ENCODE data around the gene ZFYVE19. TPM values are rescaled to one million over a fixed set of nuclear protein-coding genes. Genes with fewer than 3 reads are reported as not detected.

ZFYVE19 gene
- total RNA-seq, 1 donor from 2014 or later, result 34.4 TPM

DNA sequence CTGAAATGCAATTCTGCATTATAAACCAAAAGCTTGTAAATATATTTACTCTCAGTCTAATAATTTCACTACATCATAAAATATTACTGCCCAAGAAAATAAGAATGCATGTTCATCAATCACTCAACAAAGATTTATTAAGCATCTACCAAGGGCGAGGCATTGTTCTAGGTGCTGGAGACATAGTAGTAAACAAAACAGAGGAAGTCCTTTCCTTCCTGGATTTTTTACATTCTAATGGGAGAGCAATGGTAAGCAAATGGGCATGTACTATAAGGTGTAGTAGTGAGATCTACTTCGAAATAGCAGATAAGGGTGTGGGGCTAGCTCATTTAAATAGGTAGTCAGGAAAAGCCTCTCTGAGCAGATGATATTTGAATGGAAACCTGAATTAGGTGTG, 10.8 kb upstream of the ZFYVE19 start:
- H3K27me3 ChIP-seq, result no peaks in the 10 kb centered on the region
- DNase-seq (ENCODE audit: extremely low spot score in 2 of 2), result no peak
- H3K4me1 ChIP-seq, result peaks cover 25% of the 10 kb centered on the region
- TF ChIP-seq, protein P1, sequence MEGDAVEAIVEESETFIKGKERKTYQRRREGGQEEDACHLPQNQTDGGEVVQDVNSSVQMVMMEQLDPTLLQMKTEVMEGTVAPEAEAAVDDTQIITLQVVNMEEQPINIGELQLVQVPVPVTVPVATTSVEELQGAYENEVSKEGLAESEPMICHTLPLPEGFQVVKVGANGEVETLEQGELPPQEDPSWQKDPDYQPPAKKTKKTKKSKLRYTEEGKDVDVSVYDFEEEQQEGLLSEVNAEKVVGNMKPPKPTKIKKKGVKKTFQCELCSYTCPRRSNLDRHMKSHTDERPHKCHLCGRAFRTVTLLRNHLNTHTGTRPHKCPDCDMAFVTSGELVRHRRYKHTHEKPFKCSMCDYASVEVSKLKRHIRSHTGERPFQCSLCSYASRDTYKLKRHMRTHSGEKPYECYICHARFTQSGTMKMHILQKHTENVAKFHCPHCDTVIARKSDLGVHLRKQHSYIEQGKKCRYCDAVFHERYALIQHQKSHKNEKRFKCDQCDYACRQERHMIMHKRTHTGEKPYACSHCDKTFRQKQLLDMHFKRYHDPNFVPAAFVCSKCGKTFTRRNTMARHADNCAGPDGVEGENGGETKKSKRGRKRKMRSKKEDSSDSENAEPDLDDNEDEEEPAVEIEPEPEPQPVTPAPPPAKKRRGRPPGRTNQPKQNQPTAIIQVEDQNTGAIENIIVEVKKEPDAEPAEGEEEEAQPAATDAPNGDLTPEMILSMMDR (IDR thresholded peaks at IDR 0.05), result no peak
- TF ChIP-seq POLR2AphosphoS5 (IDR thresholded peaks at IDR 0.05; ENCODE audit: insufficient read depth in 1 of 2, low read depth in 1 of 2) (no peak), POLR2A (IDR thresholded peaks at IDR 0.05) (no peak)
- no peak overlapping the region for H3K4me3 ChIP-seq
- intact Hi-C loops (cut with DNase I), result no loop called here
- H3K36me3 ChIP-seq, result peaks cover 0 to under 1% of the 10 kb centered on the region in 2 donors
- H3K9me3 ChIP-seq, result no peaks in the 10 kb centered on the region
- no peak overlapping the region for H3K27ac ChIP-seq

DNA sequence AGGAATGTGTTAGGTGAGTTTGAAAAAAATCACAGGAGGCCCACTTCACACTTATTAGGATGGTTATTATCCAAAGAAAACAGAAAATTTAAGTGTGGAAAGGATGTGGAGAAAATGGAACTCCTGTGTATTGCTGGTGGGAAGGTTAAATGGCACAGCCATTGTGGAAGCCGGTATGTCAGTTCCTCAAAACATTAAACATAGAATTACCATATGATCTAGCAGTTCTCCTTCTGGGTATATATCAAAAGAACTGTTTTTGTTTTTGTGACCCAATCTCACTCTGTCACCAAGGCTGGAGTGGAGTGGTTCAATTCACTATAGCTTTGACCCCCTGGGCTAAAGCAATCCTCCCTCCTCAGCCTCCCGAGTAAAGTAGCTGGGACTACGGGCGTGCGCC, 10.4 kb upstream of the ZFYVE19 start:
- Histone ChIP-seq H3K4me3 (no peak overlapping the region), H3K4me1 (peaks cover 25% of the 10 kb centered on the region), H3K9me3 (no peaks in the 10 kb centered on the region), H3K36me3 (peaks cover 0 to 3% of the 10 kb centered on the region in 2 donors), H3K27me3 (no peaks in the 10 kb centered on the region), H3K27ac (no peak overlapping the region)
- DNase-seq (ENCODE audit: extremely low spot score in 2 of 2), result no peak
- no peak for TF ChIP-seq POLR2A (IDR thresholded peaks at IDR 0.05)
- TF ChIP-seq, protein P1 (IDR thresholded peaks at IDR 0.05), result no peak
- TF ChIP-seq POLR2AphosphoS5 (IDR thresholded peaks at IDR 0.05; ENCODE audit: insufficient read depth in 1 of 2, low read depth in 1 of 2), result no peak
- intact Hi-C loops (cut with DNase I), result no loop called here

DNA sequence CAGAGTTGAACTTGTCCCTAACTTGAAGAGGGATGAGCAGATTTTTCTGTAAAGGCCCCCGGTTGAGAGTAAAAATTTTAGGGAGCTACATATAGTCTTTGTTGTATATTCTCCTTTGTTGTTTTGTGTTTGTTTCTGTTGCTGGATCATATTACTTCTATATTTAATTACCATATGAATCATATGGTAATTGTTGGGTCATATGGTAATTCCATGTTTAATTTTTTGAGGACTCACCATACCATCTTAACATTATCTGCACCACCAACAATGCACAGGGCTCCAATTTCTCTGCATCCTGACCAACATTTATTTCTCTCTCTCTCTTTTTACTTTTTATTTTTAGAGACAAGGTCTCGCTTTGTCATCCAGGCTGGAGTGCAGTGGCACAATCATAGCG, 7.4 kb upstream of the ZFYVE19 start:
- intact Hi-C loops (cut with DNase I), result no loop called here
- no peak for DNase-seq (ENCODE audit: extremely low spot score in 2 of 2)
- TF ChIP-seq, protein P1 (IDR thresholded peaks at IDR 0.05), result no peak
- TF ChIP-seq POLR2AphosphoS5 (IDR thresholded peaks at IDR 0.05; ENCODE audit: insufficient read depth in 1 of 2, low read depth in 1 of 2), result no peak
- H3K4me1 ChIP-seq, result peaks cover 21% of the 10 kb centered on the region
- no peak overlapping the region for H3K27ac ChIP-seq
- H3K27me3 ChIP-seq, result no peaks in the 10 kb centered on the region
- no peak overlapping the region for H3K4me3 ChIP-seq
- H3K9me3 ChIP-seq, result no peaks in the 10 kb centered on the region
- peaks cover 0 to 3% of the 10 kb centered on the region in 2 donors for H3K36me3 ChIP-seq

DNA sequence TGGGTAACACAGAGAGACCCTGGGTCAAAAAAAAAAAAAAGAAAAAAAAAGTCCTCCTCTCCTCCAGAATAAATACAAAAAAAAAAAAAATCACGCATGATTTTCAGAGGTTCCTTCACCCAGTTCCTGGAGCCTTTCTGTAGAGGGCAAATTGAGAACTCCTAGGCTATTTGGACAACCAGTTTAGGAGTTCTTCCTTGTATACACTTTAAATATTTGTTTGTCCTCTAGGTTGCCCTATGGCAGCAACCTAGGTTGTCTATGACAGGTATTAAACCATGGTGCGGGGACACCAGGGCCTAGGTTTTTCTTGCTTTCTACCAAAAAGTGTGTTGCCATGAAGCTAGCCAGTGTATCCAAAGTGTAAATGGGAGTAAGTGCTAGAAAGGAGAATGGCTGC, 3.8 kb upstream of the ZFYVE19 start:
- Histone ChIP-seq H3K9me3 (no peaks in the 10 kb centered on the region), H3K4me3 (no peak overlapping the region), H3K27ac (no peak overlapping the region), H3K27me3 (no peaks in the 10 kb centered on the region), H3K36me3 (peaks cover 0 to 3% of the 10 kb centered on the region in 2 donors), H3K4me1 (peaks cover 24% of the 10 kb centered on the region)
- intact Hi-C loops (cut with DNase I), result no loop called here
- DNase-seq (ENCODE audit: extremely low spot score in 2 of 2), result no peak
- TF ChIP-seq POLR2AphosphoS5 (IDR thresholded peaks at IDR 0.05; ENCODE audit: insufficient read depth in 1 of 2, low read depth in 1 of 2) (no peak), POLR2A (IDR thresholded peaks at IDR 0.05) (no peak)
- TF ChIP-seq, protein P1 (IDR thresholded peaks at IDR 0.05), result no peak

DNA sequence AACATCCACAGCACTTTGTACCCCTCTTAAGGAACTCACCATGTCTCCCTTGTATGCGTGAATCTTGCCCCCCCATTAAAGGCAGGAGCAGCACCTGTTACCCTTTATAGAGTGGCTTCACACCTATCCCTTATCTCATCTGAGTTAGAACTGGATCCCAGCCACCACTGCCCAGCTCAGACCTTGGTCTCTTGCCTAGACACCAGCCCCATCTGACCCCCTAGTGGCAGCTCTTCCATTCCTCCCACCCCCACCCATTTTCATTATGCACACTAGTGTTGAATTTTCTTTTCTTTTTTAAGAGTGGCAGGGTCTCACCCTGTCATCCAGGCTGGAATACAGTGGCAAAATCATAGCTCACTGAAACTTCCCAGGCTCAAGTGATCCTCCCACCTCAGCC, 3.2 kb upstream of the ZFYVE19 start:
- no peak for DNase-seq (ENCODE audit: extremely low spot score in 2 of 2)
- Histone ChIP-seq H3K27ac (no peak overlapping the region), H3K4me1 (peaks cover 30% of the 10 kb centered on the region), H3K4me3 (no peak overlapping the region), H3K9me3 (no peaks in the 10 kb centered on the region), H3K36me3 (peaks cover 0 to 3% of the 10 kb centered on the region in 2 donors), H3K27me3 (no peaks in the 10 kb centered on the region)
- no peak for TF ChIP-seq POLR2A (IDR thresholded peaks at IDR 0.05)
- TF ChIP-seq POLR2AphosphoS5 (IDR thresholded peaks at IDR 0.05; ENCODE audit: insufficient read depth in 1 of 2, low read depth in 1 of 2), result no peak
- TF ChIP-seq, protein P1 (IDR thresholded peaks at IDR 0.05), result no peak
- intact Hi-C loops (cut with DNase I), result no loop called here
